Astrocyte (in vitro differentiated cells and primary cell): ENCODE measurements around the gene GRID2. TPM values are rescaled to one million over a fixed set of nuclear protein-coding genes. Genes with fewer than 3 reads are reported as not detected.

ENCODE experiments used
- DNase-seq: peaks from one replicate; pipeline ENCODE4 v3.0.0-alpha.2; 2010; ENCODE audit warnings: low read depth
- FAIRE-seq: peaks from 2 replicates; lab custom pipeline; 2011; peaks lifted over from hg19 to GRCh38; lab: Jason Lieb, UNC
- H2AFZ ChIP-seq: 2 replicates; pipeline ENCODE4 v1.6.0; 2012; ENCODE audit warnings: low read depth, low read length, inconsistent platforms
- H3K27ac ChIP-seq: 2 replicates; pipeline ENCODE4 v1.5.1; 2011; ENCODE audit warnings: low read depth, low read length, inconsistent platforms
- H3K27me3 ChIP-seq: 2 replicates; pipeline ENCODE4 v1.6.0; 2011; ENCODE audit warnings: low read length, inconsistent platforms; ENCODE audit not compliant: insufficient read depth
- H3K36me3 ChIP-seq: 2 replicates; pipeline ENCODE4 v1.5.1; 2011; ENCODE audit warnings: low read length, inconsistent platforms; ENCODE audit not compliant: insufficient read depth
- H3K4me1 ChIP-seq: 2 replicates; pipeline ENCODE4 v1.5.1; 2011; ENCODE audit warnings: low read length, inconsistent platforms; ENCODE audit not compliant: insufficient read depth
- H3K4me2 ChIP-seq: 2 replicates; pipeline ENCODE4 v1.6.0; 2012; ENCODE audit warnings: low read length, inconsistent platforms
- H3K4me3 ChIP-seq: 2 replicates; pipeline ENCODE4 v1.5.1; 2011; ENCODE audit warnings: low read depth, mild to moderate bottlenecking, low read length, inconsistent platforms; ENCODE audit not compliant: insufficient read depth
- H3K79me2 ChIP-seq: 2 replicates; pipeline ENCODE4 v1.6.0; 2012; ENCODE audit warnings: mild to moderate bottlenecking, low read length, inconsistent platforms; ENCODE audit not compliant: insufficient read depth
- H3K9ac ChIP-seq: 2 replicates; pipeline ENCODE4 v1.6.0; 2012; ENCODE audit warnings: mild to moderate bottlenecking, low read length, inconsistent platforms
- H3K9me3 ChIP-seq: 2 replicates; pipeline ENCODE4 v1.5.1; 2012; ENCODE audit warnings: low read depth, mild to moderate bottlenecking, low read length, inconsistent platforms; ENCODE audit not compliant: insufficient read depth
- H4K20me1 ChIP-seq: 2 replicates; pipeline ENCODE4 v1.6.0; 2012; ENCODE audit warnings: low read length, inconsistent platforms; ENCODE audit not compliant: insufficient read depth
- H3K27ac Mint-ChIP-seq: one replicate; pipeline ENCODE4 v1.8.0; 2021; ENCODE audit warnings: mild to moderate bottlenecking, mixed read lengths; ENCODE audit not compliant: unreplicated experiment
- H3K27me3 Mint-ChIP-seq: one replicate; pipeline ENCODE4 v1.8.0; 2021; ENCODE audit warnings: low read depth, mixed read lengths; ENCODE audit not compliant: unreplicated experiment
- H3K36me3 Mint-ChIP-seq: one replicate; pipeline ENCODE4 v1.8.0; 2021; ENCODE audit warnings: low read depth, mixed read lengths; ENCODE audit not compliant: unreplicated experiment
- H3K4me1 Mint-ChIP-seq: one replicate; pipeline ENCODE4 v1.8.0; 2021; ENCODE audit warnings: low read depth, mixed read lengths; ENCODE audit not compliant: unreplicated experiment
- H3K4me3 Mint-ChIP-seq: one replicate; pipeline ENCODE4 v1.8.0; 2021; ENCODE audit warnings: mild to moderate bottlenecking, moderate library complexity, mixed read lengths; ENCODE audit not compliant: unreplicated experiment
- H3K9me3 Mint-ChIP-seq: one replicate; pipeline ENCODE4 v1.8.0; 2021; ENCODE audit warnings: mild to moderate bottlenecking, mixed read lengths; ENCODE audit not compliant: unreplicated experiment
- CTCF ChIP-seq: IDR thresholded peaks from 2 replicates; pipeline ENCODE4 v1.5.1; 2011; ENCODE audit warnings: low read depth, mild to moderate bottlenecking, inconsistent platforms, low read length, moderate library complexity; ENCODE audit not compliant: insufficient read depth
- EZH2 ChIP-seq: IDR thresholded peaks from 2 replicates; pipeline ENCODE4 v1.6.1; 2012; ENCODE audit warnings: mild to moderate bottlenecking, low read length, inconsistent platforms; ENCODE audit not compliant: insufficient read depth
- total RNA-seq: library from RNA; stranded (reverse); gene quantifications from 2 replicates; pipeline ENCODE4 v1.2.1, GENCODE V29; 2021

Gene GRID2
- total RNA-seq, 1 donor from 2014 or later: 0.14 TPM

GRCh38 chr4:93267747-93268146 is 964.0 kb downstream of the GRID2 start:
- no peak overlapping the region for H2AFZ ChIP-seq
- no peak overlapping the region for H3K4me3 ChIP-seq
- Mint-ChIP-seq H3K36me3 (no peaks in the 10 kb centered on the region), H3K9me3 (no peaks in the 10 kb centered on the region), H3K27ac (no peak overlapping the region), H3K4me3 (no peak overlapping the region), H3K27me3 (no peaks in the 10 kb centered on the region), H3K4me1 (no peaks in the 10 kb centered on the region)
- H3K4me1 ChIP-seq: no peaks in the 10 kb centered on the region
- no peaks in the 10 kb centered on the region for H3K36me3 ChIP-seq
- no peak overlapping the region for H3K9ac ChIP-seq
- no peak overlapping the region for H3K4me2 ChIP-seq
- no peaks in the 10 kb centered on the region for H3K27me3 ChIP-seq
- no peak overlapping the region for H3K27ac ChIP-seq
- no peak for FAIRE-seq
- H4K20me1 ChIP-seq: no peaks in the 10 kb centered on the region
- DNase-seq: no peak
- no peaks in the 10 kb centered on the region for H3K9me3 ChIP-seq
- TF ChIP-seq EZH2: no peak
- no peak for TF ChIP-seq CTCF
- no peaks in the 10 kb centered on the region for H3K79me2 ChIP-seq

- H3K27me3 ChIP-seq: no peaks in the 10 kb centered on the region
- no peak overlapping the region for H3K27ac Mint-ChIP-seq
- H2AFZ ChIP-seq: no peak overlapping the region
- H3K36me3 Mint-ChIP-seq: no peaks in the 10 kb centered on the region
- no peaks in the 10 kb centered on the region for H3K36me3 ChIP-seq
- H3K27ac ChIP-seq: no peak overlapping the region
- no peaks in the 10 kb centered on the region for H4K20me1 ChIP-seq
- H3K9ac ChIP-seq: no peak overlapping the region
- no peak overlapping the region for H3K4me2 ChIP-seq
- no peaks in the 10 kb centered on the region for H3K27me3 Mint-ChIP-seq
- TF ChIP-seq CTCF (no peak), EZH2 (no peak)
- H3K4me1 Mint-ChIP-seq: no peaks in the 10 kb centered on the region
- H3K79me2 ChIP-seq: no peaks in the 10 kb centered on the region
- DNase-seq (no peak), FAIRE-seq (no peak)
- no peaks in the 10 kb centered on the region for H3K4me1 ChIP-seq
- no peaks in the 10 kb centered on the region for H3K9me3 Mint-ChIP-seq
- H3K4me3 Mint-ChIP-seq: no peak overlapping the region
- no peaks in the 10 kb centered on the region for H3K9me3 ChIP-seq
- no peak overlapping the region for H3K4me3 ChIP-seq
Observed at GRCh38 chr4:93285346-93285745, 981.6 kb downstream of the GRID2 start.

GRCh38 chr4:93289241-93289640 is 985.5 kb downstream of the GRID2 start:
- H3K4me2 ChIP-seq: no peak overlapping the region
- no peaks in the 10 kb centered on the region for H3K9me3 Mint-ChIP-seq
- no peaks in the 10 kb centered on the region for H4K20me1 ChIP-seq
- H2AFZ ChIP-seq: no peak overlapping the region
- H3K9me3 ChIP-seq: no peaks in the 10 kb centered on the region
- FAIRE-seq: no peak
- H3K4me3 ChIP-seq: no peak overlapping the region
- H3K9ac ChIP-seq: no peak overlapping the region
- H3K27me3 ChIP-seq: no peaks in the 10 kb centered on the region
- H3K27me3 Mint-ChIP-seq: no peaks in the 10 kb centered on the region
- no peaks in the 10 kb centered on the region for H3K79me2 ChIP-seq
- no peaks in the 10 kb centered on the region for H3K4me1 ChIP-seq
- no peak overlapping the region for H3K27ac Mint-ChIP-seq
- DNase-seq: no peak
- H3K4me1 Mint-ChIP-seq: no peaks in the 10 kb centered on the region
- no peak overlapping the region for H3K27ac ChIP-seq
- H3K36me3 ChIP-seq: no peaks in the 10 kb centered on the region
- no peaks in the 10 kb centered on the region for H3K36me3 Mint-ChIP-seq
- no peak for TF ChIP-seq EZH2
- no peak for TF ChIP-seq CTCF
- no peak overlapping the region for H3K4me3 Mint-ChIP-seq
